ENCODE data around the gene XIRP2. TPM values are rescaled to one million over a fixed set of nuclear protein-coding genes. Genes with fewer than 3 reads are reported as not detected.

XIRP2 gene
- total RNA-seq = not detected

GRCh38 chr2:166888180-166888579 lies at the start of gene XIRP2:
XIRP2 (plus strand) TSS chr2:166888480; CDS start chr2:166903483, 15,003 bp downstream.
- TF ChIP-seq, protein P1, sequence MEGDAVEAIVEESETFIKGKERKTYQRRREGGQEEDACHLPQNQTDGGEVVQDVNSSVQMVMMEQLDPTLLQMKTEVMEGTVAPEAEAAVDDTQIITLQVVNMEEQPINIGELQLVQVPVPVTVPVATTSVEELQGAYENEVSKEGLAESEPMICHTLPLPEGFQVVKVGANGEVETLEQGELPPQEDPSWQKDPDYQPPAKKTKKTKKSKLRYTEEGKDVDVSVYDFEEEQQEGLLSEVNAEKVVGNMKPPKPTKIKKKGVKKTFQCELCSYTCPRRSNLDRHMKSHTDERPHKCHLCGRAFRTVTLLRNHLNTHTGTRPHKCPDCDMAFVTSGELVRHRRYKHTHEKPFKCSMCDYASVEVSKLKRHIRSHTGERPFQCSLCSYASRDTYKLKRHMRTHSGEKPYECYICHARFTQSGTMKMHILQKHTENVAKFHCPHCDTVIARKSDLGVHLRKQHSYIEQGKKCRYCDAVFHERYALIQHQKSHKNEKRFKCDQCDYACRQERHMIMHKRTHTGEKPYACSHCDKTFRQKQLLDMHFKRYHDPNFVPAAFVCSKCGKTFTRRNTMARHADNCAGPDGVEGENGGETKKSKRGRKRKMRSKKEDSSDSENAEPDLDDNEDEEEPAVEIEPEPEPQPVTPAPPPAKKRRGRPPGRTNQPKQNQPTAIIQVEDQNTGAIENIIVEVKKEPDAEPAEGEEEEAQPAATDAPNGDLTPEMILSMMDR (IDR thresholded peaks at IDR 0.05; ENCODE audit: low read depth) = no peak

DNA sequence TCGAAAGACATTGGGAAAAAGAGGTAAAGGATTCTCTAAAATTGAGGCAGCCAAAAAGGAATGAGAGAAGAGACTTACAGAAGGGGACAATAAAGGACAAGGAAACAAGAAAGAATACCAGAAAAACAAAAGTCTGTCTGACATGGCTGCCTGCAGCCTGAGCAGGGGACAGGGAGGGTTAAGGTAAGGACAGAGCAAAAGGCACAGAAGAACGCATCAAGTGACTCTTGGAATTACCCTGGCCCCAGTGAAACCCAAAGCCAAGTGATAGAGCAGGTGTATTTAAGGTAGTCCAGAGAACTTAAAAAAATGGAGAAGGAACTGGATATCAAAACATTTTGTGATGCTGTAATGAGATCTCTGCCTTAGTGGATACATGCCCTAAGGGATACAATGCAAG lies 47.1 kb upstream of the XIRP2 start:
- TF ChIP-seq, protein P1 (IDR thresholded peaks at IDR 0.05; ENCODE audit: low read depth) = no peak

DNA sequence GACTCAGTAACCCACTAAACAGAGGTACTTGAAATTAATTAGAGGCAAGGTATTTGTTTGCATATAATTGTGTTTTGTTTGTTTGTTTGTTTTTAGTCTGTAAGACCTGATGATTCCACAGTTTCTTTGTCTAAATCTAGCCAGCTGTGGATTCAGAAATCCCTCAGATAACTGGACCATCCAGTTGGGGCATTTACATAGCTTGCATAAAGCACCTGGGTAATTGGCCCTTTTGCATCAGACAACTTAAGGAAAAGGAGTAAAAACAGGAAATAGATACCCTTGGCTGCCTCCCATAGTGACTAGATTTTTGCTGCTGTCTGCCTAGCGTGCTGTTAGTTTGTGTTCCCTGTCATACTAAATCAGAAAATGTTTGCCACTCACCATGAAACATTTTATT lies 46.6 kb upstream of the XIRP2 start:
- TF ChIP-seq, protein P1 (IDR thresholded peaks at IDR 0.05; ENCODE audit: low read depth) = no peak

DNA sequence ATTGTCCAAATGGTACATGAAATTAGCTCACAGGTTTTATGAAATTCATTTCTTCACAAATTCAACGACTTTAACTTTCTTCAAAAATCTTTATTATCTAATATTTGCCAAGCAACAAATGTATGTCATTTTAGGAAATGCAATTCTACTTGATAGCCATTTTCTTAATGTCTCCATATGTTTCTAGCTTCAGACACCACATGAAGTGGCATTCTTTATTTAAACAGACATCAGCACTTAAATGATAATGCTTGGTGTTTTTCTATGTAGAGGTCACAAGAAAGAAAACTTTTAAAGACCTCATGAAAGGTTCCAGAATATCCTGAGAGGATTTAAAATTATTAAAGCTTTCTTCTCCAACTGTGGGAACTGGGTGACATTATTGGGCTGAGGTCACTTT lies 44.2 kb upstream of the XIRP2 start:
- TF ChIP-seq, protein P1 (IDR thresholded peaks at IDR 0.05; ENCODE audit: low read depth) = no peak

DNA sequence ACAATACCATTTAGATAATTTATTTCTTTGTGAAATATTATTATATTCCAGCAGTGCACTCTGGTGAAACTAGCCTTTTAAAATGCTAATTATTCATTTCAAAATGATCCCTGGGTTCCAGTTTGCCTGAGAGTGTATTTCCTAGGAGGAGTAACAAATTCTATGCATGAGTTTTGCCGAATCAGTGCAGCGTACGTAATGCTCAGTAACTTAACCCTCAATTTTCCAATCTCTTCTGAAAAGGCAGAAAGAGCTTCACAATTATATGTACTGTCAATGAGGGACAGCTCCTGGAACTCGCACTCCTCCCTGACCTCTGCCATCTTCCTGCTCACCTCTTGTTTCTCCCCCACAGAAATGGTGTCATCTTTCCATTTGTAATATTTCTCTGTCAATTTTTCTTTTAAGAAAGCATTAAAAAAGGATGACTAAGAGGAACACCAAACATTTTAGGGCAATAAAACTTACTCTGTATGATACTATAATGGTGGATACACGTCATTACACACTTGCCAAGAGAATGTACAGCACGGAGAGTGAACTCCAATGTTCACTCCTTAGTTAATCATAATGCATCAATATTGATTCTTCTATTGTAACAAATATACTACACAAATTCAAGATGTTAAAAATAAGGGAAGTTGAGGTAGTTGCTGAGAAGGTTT lies 25.7 kb upstream of the XIRP2 start:
- TF ChIP-seq, protein P1 (IDR thresholded peaks at IDR 0.05; ENCODE audit: low read depth) = no peak

DNA sequence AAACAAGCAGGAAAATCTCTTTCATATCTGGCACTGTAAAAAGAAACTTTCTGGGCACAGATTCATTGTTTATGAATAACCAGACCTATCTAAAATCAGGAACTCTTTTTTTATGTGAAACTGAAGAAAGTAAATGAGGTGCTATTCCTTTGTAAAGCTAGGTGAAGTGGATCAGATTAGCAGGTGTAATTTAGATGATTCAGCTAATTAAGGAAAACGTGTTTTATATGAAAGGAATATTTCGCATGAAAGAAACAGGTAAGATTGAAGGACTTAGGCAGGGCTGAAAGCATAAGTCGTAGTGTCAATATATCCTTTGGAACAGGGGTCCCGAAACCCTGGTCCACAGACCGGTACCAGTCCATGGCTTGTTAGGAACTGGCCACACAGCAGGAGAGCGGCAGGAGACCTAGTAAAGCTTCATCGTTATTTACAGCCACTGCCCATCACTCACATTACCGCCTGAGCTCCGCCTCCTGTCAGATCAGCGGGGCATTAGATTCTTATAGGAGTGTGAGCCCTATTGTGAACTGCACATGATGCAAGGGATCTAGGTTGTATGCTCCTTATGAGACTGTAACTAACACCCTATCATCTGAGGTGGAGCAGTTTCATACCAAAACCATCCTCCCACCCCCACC lies 20.3 kb upstream of the XIRP2 start:
- TF ChIP-seq, protein P1 (IDR thresholded peaks at IDR 0.05; ENCODE audit: low read depth) = no peak

GRCh38 chr2:166870346-166870745 lies 17.9 kb upstream of the XIRP2 start:
- TF ChIP-seq, protein P1 (IDR thresholded peaks at IDR 0.05; ENCODE audit: low read depth) = no peak

All from subcutaneous adipose tissue (tissue), 4 donors.